ENCODE results near the gene TNPO1.

The TNPO1 gene

DNA sequence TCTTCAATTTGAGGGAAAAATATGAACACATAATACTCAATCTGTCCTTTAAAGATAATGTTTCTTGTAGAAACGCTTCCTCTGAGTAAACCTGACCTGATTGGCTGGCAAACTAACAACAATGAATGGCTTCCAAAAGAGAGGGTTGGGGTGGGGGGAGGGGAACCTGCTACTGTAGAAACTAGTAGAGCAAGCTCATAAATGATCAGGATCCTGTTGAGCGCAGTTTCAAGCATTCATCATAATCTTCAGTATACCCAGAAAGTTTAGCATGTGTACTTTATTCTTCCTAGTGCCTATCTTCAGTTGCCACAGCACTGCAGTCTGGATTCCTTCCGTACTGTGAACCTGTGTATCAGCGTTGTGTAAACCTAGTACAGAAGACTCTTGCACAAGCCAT is 76.4 kb downstream of the TNPO1 start:
- no peak overlapping the region for H3K27ac ChIP-seq
- ChIA-PET CTCF (no interaction called here), POLR2A (ENCODE audit: low non-redundant PET) (no interaction called here)
- TF ChIP-seq CTCF (conservative IDR thresholded peaks at IDR 0.05; ENCODE audit: low read depth) = no peak
- DNase-seq (ENCODE audit: low spot score) = no peak

GRCh38 chr5:72895758-72896157 is 79.3 kb downstream of the TNPO1 start:
- no peak for TF ChIP-seq CTCF (conservative IDR thresholded peaks at IDR 0.05; ENCODE audit: low read depth)
- no peak for DNase-seq (ENCODE audit: low spot score)
- no peak overlapping the region for H3K27ac ChIP-seq
- ChIA-PET POLR2A (ENCODE audit: low non-redundant PET) (no interaction called here), CTCF (interaction anchor here (0.7 kb wide), 1 partner anchor 229 kb away, joined by 3 read pairs; no protein-coding TSS in a partner anchor)

- no peak for TF ChIP-seq CTCF (conservative IDR thresholded peaks at IDR 0.05; ENCODE audit: low read depth)
- no peak overlapping the region for H3K27ac ChIP-seq
- CTCF ChIA-PET = interaction anchor here (0.7 to 0.8 kb wide), 2 partner anchors 9 to 576 kb away, joined by 3 read pairs; no protein-coding TSS in a partner anchor
- POLR2A ChIA-PET (ENCODE audit: low non-redundant PET) = interaction anchor here (0.8 kb wide), 1 partner anchor 1197 kb away, joined by 3 read pairs; no protein-coding TSS in a partner anchor
- no peak for DNase-seq (ENCODE audit: low spot score)
These were observed 90.3 kb downstream of the TNPO1 start for GRCh38 chr5:72906806-72907205.

DNA sequence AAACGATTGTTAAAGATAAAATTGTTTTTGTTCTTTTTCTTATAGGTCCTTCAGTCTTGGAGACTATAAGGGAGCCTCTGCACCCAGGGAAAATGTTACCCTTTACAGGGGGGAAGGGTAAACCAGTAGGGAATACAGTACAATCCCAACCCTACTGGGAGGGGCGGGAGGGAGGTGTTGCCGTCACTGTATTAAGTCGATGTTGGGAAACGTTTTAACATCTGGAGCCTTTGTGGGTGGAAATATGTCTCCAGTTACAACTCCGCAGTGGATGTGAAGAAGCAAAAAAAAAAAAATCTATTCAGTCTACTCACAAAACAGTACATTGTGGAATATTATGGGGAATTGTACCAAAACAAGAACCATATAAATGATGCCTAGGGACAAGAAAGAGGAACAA is 92.2 kb downstream of the TNPO1 start:
- POLR2A ChIA-PET (ENCODE audit: low non-redundant PET) = no interaction called here
- CTCF ChIA-PET = no interaction called here
- no peak overlapping the region for H3K27ac ChIP-seq
- no peak for DNase-seq (ENCODE audit: low spot score)
- no peak for TF ChIP-seq CTCF (conservative IDR thresholded peaks at IDR 0.05; ENCODE audit: low read depth)

- no peak overlapping the region for H3K27ac ChIP-seq
- no peak for DNase-seq (ENCODE audit: low spot score)
- POLR2A ChIA-PET (ENCODE audit: low non-redundant PET) = no interaction called here
- TF ChIP-seq CTCF (conservative IDR thresholded peaks at IDR 0.05; ENCODE audit: low read depth) = no peak
- CTCF ChIA-PET = interaction anchor here (0.7 kb wide), 1 partner anchor 114 kb away, joined by 3 read pairs; no protein-coding TSS in a partner anchor
These were observed 100.9 kb downstream of the TNPO1 start for GRCh38 chr5:72917371-72917776.

DNA sequence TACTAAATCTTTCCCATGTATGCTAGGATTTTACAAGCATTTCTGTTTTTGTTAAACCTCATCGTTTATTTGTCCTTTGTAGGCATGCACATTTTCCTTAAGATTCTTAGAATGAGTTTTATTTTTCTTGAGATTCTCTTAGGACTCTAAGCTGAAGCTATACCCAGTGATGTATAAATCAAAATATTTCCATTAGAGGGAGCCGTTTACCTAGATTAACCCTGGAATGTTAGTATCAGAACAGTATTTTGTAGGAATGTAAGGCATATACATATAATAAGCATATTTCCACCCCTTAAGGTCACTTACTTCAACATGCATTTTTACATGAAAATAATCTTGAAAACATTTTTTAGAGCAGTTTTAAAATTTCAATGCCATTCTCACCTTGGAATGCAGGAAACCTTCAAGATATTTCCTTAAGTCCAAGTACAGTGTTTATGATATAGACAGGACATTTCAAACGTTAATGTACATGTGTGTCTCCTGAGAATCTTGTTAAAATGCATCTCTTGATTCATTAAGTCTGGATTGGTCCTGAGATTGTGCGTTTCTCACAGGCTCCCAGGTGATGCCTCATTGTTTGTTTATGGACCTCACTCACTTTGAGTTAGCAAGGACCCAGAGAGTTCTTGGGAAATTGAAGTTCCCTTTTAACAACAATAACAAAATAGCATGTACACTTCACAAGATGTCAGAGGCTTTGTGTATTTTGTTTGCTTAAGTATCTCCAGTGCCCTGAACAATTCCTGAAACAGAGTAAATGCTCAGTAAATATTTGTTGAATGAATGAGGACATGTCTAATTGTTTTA is 104.4 kb downstream of the TNPO1 start:
- CTCF ChIA-PET = interaction anchor here (0.7 to 0.8 kb wide), 2 partner anchors 279 to 534 kb away, joined by 3 read pairs; no protein-coding TSS in a partner anchor
- POLR2A ChIA-PET (ENCODE audit: low non-redundant PET) = no interaction called here
- H3K27ac ChIP-seq = no peak overlapping the region
- peak; percentile 72 for DNase-seq (ENCODE audit: low spot score)
- peak; percentile 65 for TF ChIP-seq CTCF (conservative IDR thresholded peaks at IDR 0.05; ENCODE audit: low read depth)
